NOMO-1 treated with dmso at 0.1 percent for 144 hours (cell line): Measurements from ENCODE around the gene ADAMTS14.

Source experiments
- DNase-seq: peaks from one replicate; lab custom pipeline; 2025; ENCODE audit not compliant: unreplicated experiment; lab: John Stamatoyannopoulos, UW

The ADAMTS14 gene

GRCh38 chr10:70748801-70749573 lies 76.7 kb downstream of the ADAMTS14 start:
- DNase-seq = no peak

GRCh38 chr10:70749756-70750155 lies 77.5 kb downstream of the ADAMTS14 start:
- no peak for DNase-seq

- DNase-seq = no peak
Measured at GRCh38 chr10:70750156-70750703, 77.9 kb downstream of the ADAMTS14 start.

DNA sequence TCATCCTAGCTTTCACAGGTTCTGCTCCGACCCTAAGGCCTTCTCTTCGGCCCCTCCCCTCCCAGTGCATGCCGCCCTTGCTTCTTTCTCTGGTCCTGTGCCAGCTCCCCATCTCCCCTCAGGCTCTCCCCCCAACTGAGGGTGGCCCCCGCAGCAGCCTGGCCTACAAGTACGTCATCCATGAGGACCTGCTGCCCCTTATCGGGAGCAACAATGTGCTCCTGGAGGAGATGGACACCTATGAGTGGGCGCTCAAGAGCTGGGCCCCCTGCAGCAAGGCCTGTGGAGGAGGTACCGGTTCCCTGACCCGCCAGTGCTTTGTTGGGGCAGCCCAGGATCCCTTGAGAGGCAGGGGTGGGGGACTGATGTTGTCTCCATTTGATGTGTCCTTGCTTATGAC lies 79.0 kb downstream of the ADAMTS14 start:
- DNase-seq = no peak

- no peak for DNase-seq
Measured at GRCh38 chr10:70751991-70752390, 79.7 kb downstream of the ADAMTS14 start.

GRCh38 chr10:70752571-70752970 lies 80.3 kb downstream of the ADAMTS14 start:
- no peak for DNase-seq

DNA sequence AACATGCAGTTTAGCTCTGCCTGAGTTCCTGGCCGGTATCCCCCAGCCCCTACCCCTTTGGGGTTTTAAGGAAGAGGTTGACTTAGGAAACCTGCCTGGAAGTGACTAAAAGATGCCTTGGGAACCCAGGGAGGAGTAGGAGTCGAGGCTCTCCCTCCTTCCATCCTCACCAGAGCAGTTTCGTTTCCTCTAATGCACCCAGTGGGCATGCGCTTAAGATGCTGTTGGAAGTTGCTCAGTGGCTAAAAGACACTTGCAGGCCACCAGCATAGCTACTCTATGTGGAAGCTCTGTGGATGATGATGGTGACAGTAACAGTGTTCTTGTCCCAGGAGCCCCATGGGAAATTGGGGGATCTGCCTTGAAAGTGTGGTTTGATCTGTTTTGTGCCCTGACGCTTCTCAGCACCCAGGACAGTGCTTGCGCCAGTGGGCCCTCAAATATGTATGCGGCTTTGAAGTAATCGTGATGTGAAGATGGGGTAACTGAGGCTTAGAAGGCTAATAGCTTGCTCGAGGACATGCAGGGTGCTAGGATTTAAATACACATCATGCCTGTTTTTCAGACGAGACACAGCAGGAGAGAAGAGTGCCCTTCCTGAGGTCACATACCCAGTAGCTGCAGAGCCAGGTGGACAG lies 80.8 kb downstream of the ADAMTS14 start:
- DNase-seq = peak; percentile 56

- no peak for DNase-seq
Measured at GRCh38 chr10:70753841-70754621, 81.7 kb downstream of the ADAMTS14 start.

DNA sequence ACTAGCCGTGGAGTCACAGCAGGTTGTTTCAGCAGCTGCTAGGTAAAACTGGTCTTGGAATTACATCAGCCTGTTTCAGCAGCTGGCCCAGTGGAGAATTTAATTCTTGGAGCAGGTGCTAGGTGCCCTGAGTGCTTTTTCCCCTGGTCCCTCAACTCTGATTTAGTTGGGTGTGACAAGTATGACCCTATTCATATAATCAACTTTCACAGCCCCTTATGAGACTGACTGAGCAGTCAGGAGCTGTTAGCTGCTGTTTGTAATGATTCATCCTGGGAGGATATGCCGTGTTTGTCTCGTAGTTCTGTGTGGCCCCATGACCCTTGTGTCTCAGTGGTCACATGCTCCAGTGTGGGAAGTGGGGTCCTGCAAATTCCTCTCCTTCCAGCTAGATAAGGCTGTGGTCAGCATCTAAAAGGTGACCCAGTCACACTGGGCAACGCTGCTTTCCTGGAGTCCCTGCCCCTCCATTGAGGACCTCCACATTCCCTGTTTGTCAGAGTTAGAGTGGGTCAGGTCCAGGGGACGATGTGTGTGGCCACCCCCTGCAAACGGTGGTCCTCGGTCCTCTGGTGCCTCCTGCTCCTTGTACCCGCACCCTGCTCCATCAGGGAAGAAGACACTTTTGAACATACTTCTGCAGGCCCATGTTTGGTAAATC lies 84.5 kb downstream of the ADAMTS14 start:
- DNase-seq = no peak

GRCh38 chr10:70757856-70758255 lies 85.5 kb downstream of the ADAMTS14 start:
- no peak for DNase-seq

- DNase-seq = peak; percentile 30
Measured at GRCh38 chr10:70758757-70759514, 86.6 kb downstream of the ADAMTS14 start.

GRCh38 chr10:70759781-70760180 lies 87.5 kb downstream of the ADAMTS14 start:
- peak; percentile 21 for DNase-seq

- no peak for DNase-seq
Measured at GRCh38 chr10:70760271-70760787, 88.0 kb downstream of the ADAMTS14 start.

DNA sequence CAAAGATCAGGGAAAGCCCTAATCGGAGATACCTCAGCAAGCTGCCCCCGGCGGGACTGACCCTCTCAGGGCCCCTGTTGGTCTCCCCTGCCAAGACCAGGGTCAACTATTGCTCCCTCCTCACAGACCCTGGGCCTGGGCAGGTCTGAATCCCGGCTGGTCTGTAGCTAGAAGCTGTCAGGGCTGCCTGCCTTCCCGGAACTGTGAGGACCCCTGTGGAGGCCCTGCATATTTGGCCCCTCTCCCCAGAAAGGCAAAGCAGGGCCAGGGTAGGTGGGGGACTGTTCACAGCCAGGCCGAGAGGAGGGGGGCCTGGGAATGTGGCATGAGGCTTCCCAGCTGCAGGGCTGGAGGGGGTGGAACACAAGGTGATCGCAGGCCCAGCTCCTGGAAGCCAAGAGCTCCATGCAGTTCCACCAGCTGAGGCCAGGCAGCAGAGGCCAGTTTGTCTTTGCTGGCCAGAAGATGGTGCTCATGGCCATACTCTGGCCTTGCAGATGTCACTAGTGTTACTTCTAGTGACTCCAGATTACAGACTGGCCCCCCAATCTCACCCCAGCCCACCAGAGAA lies 88.8 kb downstream of the ADAMTS14 start:
- DNase-seq = no peak

- DNase-seq = no peak
Measured at GRCh38 chr10:70761727-70762350, 89.5 kb downstream of the ADAMTS14 start.

GRCh38 chr10:70762441-70763175 lies 90.3 kb downstream of the ADAMTS14 start:
- peak; percentile 9 for DNase-seq

- DNase-seq = no peak
Measured at GRCh38 chr10:70763567-70763966, 91.3 kb downstream of the ADAMTS14 start.

DNA sequence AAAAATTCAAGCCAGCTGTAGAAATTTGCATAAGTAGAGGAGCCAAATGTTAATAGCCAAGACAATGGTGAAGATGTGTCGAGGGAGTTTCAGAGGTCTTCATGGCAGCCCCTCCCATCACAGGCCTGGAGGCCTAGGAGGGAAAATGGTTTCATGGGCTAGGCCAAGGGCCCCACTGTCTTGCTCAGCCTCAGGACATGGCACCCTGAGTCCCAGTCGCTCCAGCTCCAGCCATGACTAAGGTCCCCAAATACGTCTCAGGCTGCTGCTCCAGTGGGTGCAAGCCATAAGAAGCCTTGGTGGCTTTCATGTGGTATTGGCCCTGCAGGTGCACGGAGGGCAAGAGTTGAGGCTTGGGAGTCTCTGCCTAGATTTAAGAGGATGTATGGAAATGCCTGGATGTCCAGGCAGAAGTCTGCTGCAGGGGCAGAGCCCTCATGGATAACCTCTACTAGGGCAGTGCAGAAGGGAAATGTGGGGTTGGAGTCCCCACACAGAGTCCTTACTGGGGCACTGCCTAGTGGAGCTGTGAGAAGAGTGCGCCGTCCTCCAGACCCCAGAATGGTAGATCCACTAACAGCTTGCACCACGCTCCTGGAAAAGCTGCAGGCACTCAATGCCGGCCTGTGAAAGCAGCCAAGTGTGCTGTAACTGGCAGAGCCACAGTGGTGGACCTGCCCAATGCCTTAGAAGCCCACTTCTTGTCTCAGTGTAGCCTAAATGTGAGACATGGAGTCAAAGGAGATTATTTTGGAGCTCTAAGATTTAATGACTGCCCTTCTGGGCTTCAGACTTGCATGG lies 93.7 kb downstream of the ADAMTS14 start:
- DNase-seq = no peak
